Calu3 (cell line): ENCODE data around the gene IYD. TPM values are rescaled to one million over a fixed set of nuclear protein-coding genes. Genes with fewer than 3 reads are reported as not detected.
A peak's percentile ranks its signal among the peaks of the same experiment; 100 is the strongest.

ENCODE experiments used
- BruUV-seq: library from RNA; stranded (reverse); fragments of 400-500 nt; replicated peaks from 2 replicates; lab custom pipeline; 2021; lab: Mats Ljungman, UMichigan
- CTCF ChIA-PET: fragments of 300-600 bp; sonication (Branson Sonifier 250); formaldehyde crosslinking; loops from one replicate; lab custom pipeline; 2022; ENCODE audit warnings: antibody characterized with exemption; lab: Charles Lee
- DNase-seq: peaks from one replicate; pipeline ENCODE4 v3.0.0; 2022
- H3K27ac Mint-ChIP-seq: one replicate; pipeline ENCODE4 v1.8.0; 2022; ENCODE audit warnings: mixed read lengths; ENCODE audit not compliant: unreplicated experiment
- H3K27me3 Mint-ChIP-seq: one replicate; pipeline ENCODE4 v1.8.0; 2022; ENCODE audit warnings: mixed read lengths; ENCODE audit not compliant: unreplicated experiment
- H3K36me3 Mint-ChIP-seq: one replicate; pipeline ENCODE4 v1.8.0; 2022; ENCODE audit warnings: mild to moderate bottlenecking, moderate library complexity, mixed read lengths; ENCODE audit not compliant: insufficient read depth, unreplicated experiment
- H3K4me1 Mint-ChIP-seq: one replicate; pipeline ENCODE4 v1.8.0; 2022; ENCODE audit warnings: mild to moderate bottlenecking, low read depth, mixed read lengths; ENCODE audit not compliant: unreplicated experiment
- H3K4me3 Mint-ChIP-seq: one replicate; pipeline ENCODE4 v1.8.0; 2022; ENCODE audit warnings: mild to moderate bottlenecking, low read depth, moderate library complexity, mixed read lengths; ENCODE audit not compliant: unreplicated experiment
- H3K9me3 Mint-ChIP-seq: one replicate; pipeline ENCODE4 v1.8.0; 2022; ENCODE audit warnings: low read depth, mixed read lengths; ENCODE audit not compliant: unreplicated experiment
- CTCF ChIP-seq: fragments of 200-600 bp; IDR thresholded peaks from one replicate; pipeline ENCODE4 v1.8.0; 2022; ENCODE audit warnings: antibody characterized with exemption; ENCODE audit not compliant: unreplicated experiment
- intact Hi-C: fragments of 100-400 bp; cut with micrococcal nuclease; formaldehyde crosslinking; loops from one replicate; pipeline ENCODE4 v1.10.0; 2022; ENCODE audit not compliant: unreplicated experiment
- total RNA-seq: library from RNA; stranded (reverse); gene quantifications from 2 replicates; pipeline ENCODE4 v1.2.3, GENCODE V29; 2022

IYD gene
- total RNA-seq, 1 experiment from 2014 or later = 0.92 TPM

DNA sequence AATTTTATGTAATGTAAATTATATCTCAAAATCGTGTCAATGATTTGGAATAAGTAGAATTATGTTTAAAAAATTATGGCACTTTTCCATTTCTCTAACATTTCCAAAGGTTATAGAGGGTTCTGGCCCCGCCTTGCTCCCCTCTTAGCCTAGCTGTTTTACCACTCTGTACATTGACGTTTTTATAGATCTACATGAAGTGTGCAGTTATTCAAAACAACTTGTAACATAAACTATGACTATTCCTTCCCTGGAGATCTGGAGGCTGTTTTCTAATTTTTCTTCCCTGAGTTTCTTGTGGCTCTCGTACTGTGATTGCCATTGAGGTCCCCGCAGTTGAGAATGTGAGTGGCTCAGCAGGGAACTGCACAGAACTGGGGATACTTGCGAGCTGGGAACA is 48.4 kb downstream of the IYD start:
- H3K27ac Mint-ChIP-seq = peak overlapping the region; percentile 89
- TF ChIP-seq CTCF = no peak
- intact Hi-C loops = loop anchor here (5.0 kb wide), 1 partner anchor 325 kb away; no protein-coding TSS in a partner anchor
- H3K36me3 Mint-ChIP-seq = peaks cover 8% of the 10 kb centered on the region
- no peak for DNase-seq
- H3K4me1 Mint-ChIP-seq = peaks cover 31% of the 10 kb centered on the region
- no TSS peak for BruUV-seq
- no peaks in the 10 kb centered on the region for H3K27me3 Mint-ChIP-seq
- CTCF ChIA-PET = interaction anchor here (0.8 to 2.1 kb wide), 6 partner anchors 7 to 400 kb away, joined by 3 to 34 read pairs (median 6); no protein-coding TSS in a partner anchor
- H3K4me3 Mint-ChIP-seq = no peak overlapping the region
- no peaks in the 10 kb centered on the region for H3K9me3 Mint-ChIP-seq

- CTCF ChIA-PET = interaction anchor here (0.6 to 2.1 kb wide), 13 partner anchors 8 to 399 kb away, joined by 3 to 34 read pairs (median 4); partner anchors contain the start of gene PLEKHG1
- TF ChIP-seq CTCF = peak; percentile 42
- peak overlapping the region; percentile 89 for H3K27ac Mint-ChIP-seq
- peak; percentile 15 for DNase-seq
- no TSS peak for BruUV-seq
- intact Hi-C loops = loop anchor here (1.0 to 5.0 kb wide), 5 partner anchors 73 to 397 kb away; no protein-coding TSS in a partner anchor
- H3K36me3 Mint-ChIP-seq = peaks cover 8% of the 10 kb centered on the region
- H3K9me3 Mint-ChIP-seq = no peaks in the 10 kb centered on the region
- H3K4me3 Mint-ChIP-seq = peak overlapping the region; percentile 57
- H3K4me1 Mint-ChIP-seq = peaks cover 24% of the 10 kb centered on the region
- no peaks in the 10 kb centered on the region for H3K27me3 Mint-ChIP-seq
Observed at GRCh38 chr6:150417899-150418826, 49.4 kb downstream of the IYD start.

DNA sequence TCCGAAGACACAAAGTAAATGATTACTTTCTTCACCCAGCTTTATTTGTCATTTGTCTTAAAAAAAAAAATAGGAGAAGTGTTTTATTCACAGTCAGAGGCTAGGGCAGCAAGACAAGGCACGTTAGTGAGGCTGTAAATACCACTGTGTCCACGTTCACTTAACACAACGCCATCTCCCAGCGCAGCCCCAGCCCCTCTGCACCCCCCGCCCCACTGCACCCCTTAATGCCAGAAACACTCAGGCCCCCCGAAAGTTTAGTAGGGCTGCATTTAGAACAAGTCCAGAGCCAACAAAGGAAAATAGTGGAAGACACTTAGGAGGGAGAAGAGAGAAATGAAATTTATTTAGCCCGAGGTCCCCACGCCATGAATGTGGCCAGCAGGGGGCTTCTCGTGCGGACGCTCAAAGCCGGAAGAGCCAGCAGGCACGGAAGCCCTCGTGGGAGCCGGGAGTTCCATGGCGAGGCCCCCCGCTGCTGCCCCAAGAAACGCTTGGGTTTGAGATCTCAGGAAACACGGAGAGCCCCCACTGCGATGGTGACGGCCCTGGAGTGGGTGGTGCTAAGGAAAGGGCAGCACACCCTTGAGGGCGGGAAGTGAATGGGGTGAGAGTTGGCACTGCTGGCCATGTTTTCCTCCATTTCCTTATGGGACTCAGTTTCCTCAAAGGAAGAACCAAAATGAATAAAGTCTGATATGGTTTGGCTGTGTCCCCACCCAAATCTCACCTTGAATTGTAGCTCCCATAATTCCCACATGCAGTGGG is 50.2 kb downstream of the IYD start:
- intact Hi-C loops = loop anchor here (1.0 to 5.0 kb wide), 5 partner anchors 72 to 396 kb away; no protein-coding TSS in a partner anchor

More for the DNA sequence above, 50.2 kb downstream of the IYD start:
- Mint-ChIP-seq H3K9me3 (no peaks in the 10 kb centered on the region), H3K27ac (peak overlapping the region; percentile 89), H3K36me3 (peaks cover 8% of the 10 kb centered on the region), H3K4me3 (peak overlapping the region; percentile 57), H3K27me3 (no peaks in the 10 kb centered on the region), H3K4me1 (peaks cover 19% of the 10 kb centered on the region)
- CTCF ChIA-PET = interaction anchor here (0.7 to 2.1 kb wide), 9 partner anchors 9 to 398 kb away, joined by 3 to 34 read pairs (median 5); partner anchors contain the start of gene PLEKHG1
- peak; percentile 75 for DNase-seq
- BruUV-seq = no TSS peak
- TF ChIP-seq CTCF = peak; percentile 52
